Stimulated activated CD4-positive, alpha-beta T cell treated with anti-CD3 and anti-CD28 coated beads, Interleukin-15, amount 100 ng/mL, for 24 hours (primary cell): ENCODE data around the gene TIAM1.

Experiments used
- DNase-seq: peaks from one replicate; pipeline ENCODE4 v3.0.0-alpha.2; 2020

Gene TIAM1

GRCh38 chr21:31284797-31285397, 59.2 kb downstream of the TIAM1 start:
- DNase-seq: no peak

- no peak for DNase-seq
These were observed 61.0 kb downstream of the TIAM1 start for GRCh38 chr21:31283025-31283424.

GRCh38 chr21:31282095-31282709, 61.9 kb downstream of the TIAM1 start:
- DNase-seq: no peak

- DNase-seq: no peak
These were observed 62.5 kb downstream of the TIAM1 start for GRCh38 chr21:31281561-31281960.

- peak; percentile 28 for DNase-seq
These were observed 64.1 kb downstream of the TIAM1 start for GRCh38 chr21:31279986-31280385.

GRCh38 chr21:31279214-31279613, 64.8 kb downstream of the TIAM1 start:
- no peak for DNase-seq

- DNase-seq: no peak
These were observed 65.4 kb downstream of the TIAM1 start for GRCh38 chr21:31278511-31279130.

- no peak for DNase-seq
These were observed 67.4 kb downstream of the TIAM1 start for GRCh38 chr21:31276663-31277062.

- no peak for DNase-seq
These were observed 68.2 kb downstream of the TIAM1 start for GRCh38 chr21:31275901-31276300.

- DNase-seq: peak; percentile 27
These were observed 70.8 kb downstream of the TIAM1 start for GRCh38 chr21:31273278-31273677.

- no peak for DNase-seq
These were observed 76.0 kb downstream of the TIAM1 start for GRCh38 chr21:31268090-31268489.

GRCh38 chr21:31267644-31268043, 76.4 kb downstream of the TIAM1 start:
- DNase-seq: no peak

GRCh38 chr21:31266241-31266640, 77.8 kb downstream of the TIAM1 start:
- DNase-seq: no peak

- DNase-seq: no peak
These were observed 78.6 kb downstream of the TIAM1 start for GRCh38 chr21:31265366-31266013.

GRCh38 chr21:31264574-31264973, 79.5 kb downstream of the TIAM1 start:
- DNase-seq: no peak

- DNase-seq: no peak
These were observed 81.3 kb downstream of the TIAM1 start for GRCh38 chr21:31262728-31263127.

- no peak for DNase-seq
These were observed 82.3 kb downstream of the TIAM1 start for GRCh38 chr21:31261759-31262158.

GRCh38 chr21:31260790-31261189, 83.3 kb downstream of the TIAM1 start:
- DNase-seq: no peak

- no peak for DNase-seq
These were observed 86.0 kb downstream of the TIAM1 start for GRCh38 chr21:31258073-31258472.

GRCh38 chr21:31257265-31257664, 86.8 kb downstream of the TIAM1 start:
- DNase-seq: no peak

GRCh38 chr21:31255896-31256295, 88.2 kb downstream of the TIAM1 start:
- no peak for DNase-seq

- DNase-seq: no peak
These were observed 89.0 kb downstream of the TIAM1 start for GRCh38 chr21:31255036-31255435.

- DNase-seq: no peak
These were observed 89.9 kb downstream of the TIAM1 start for GRCh38 chr21:31254131-31254530.

GRCh38 chr21:31253684-31254083, 90.4 kb downstream of the TIAM1 start:
- no peak for DNase-seq
